BLaER1 (cell line): ENCODE results near the gene SETD2.
A peak's percentile ranks its signal among the peaks of the same experiment; 100 is the strongest.

Source experiments
- H3K27ac ChIP-seq: shearing (Covaris generic); formaldehyde crosslinking; 2 replicates; pipeline ENCODE4 v1.8.1; 2022
- H3K27me3 ChIP-seq: shearing (Covaris generic); formaldehyde crosslinking; 2 replicates; pipeline ENCODE4 v1.8.1; 2022
- H3K36me3 ChIP-seq: shearing (Covaris generic); formaldehyde crosslinking; 2 replicates; pipeline ENCODE4 v1.8.1; 2022
- H3K4me1 ChIP-seq: shearing (Covaris generic); formaldehyde crosslinking; 2 replicates; pipeline ENCODE4 v1.8.1; 2022
- H3K4me2 ChIP-seq: shearing (Covaris generic); formaldehyde crosslinking; 2 replicates; pipeline ENCODE4 v1.8.1; 2022
- H3K4me3 ChIP-seq: shearing (Covaris generic); formaldehyde crosslinking; 2 replicates; pipeline ENCODE4 v1.8.1; 2022
- H3K9ac ChIP-seq: shearing (Covaris generic); formaldehyde crosslinking; 2 replicates; pipeline ENCODE4 v1.8.1; 2022
- H3K9me3 ChIP-seq: shearing (Covaris generic); formaldehyde crosslinking; 2 replicates; pipeline ENCODE4 v1.8.1; 2022
- H4K20me1 ChIP-seq: shearing (Covaris generic); formaldehyde crosslinking; 2 replicates; pipeline ENCODE4 v1.8.1; 2022
- Cebpa-rat ChIP-seq: shearing (Covaris generic); IDR thresholded peaks from 2 replicates; pipeline ENCODE4 v1.8.1; 2022

The SETD2 gene

GRCh38 chr3:46995901-46996562, 167.9 kb downstream of the SETD2 start:
- Histone ChIP-seq H3K27me3 (no peaks in the 10 kb centered on the region), H3K36me3 (peaks cover 82% of the 10 kb centered on the region), H3K9ac (no peak overlapping the region)

DNA sequence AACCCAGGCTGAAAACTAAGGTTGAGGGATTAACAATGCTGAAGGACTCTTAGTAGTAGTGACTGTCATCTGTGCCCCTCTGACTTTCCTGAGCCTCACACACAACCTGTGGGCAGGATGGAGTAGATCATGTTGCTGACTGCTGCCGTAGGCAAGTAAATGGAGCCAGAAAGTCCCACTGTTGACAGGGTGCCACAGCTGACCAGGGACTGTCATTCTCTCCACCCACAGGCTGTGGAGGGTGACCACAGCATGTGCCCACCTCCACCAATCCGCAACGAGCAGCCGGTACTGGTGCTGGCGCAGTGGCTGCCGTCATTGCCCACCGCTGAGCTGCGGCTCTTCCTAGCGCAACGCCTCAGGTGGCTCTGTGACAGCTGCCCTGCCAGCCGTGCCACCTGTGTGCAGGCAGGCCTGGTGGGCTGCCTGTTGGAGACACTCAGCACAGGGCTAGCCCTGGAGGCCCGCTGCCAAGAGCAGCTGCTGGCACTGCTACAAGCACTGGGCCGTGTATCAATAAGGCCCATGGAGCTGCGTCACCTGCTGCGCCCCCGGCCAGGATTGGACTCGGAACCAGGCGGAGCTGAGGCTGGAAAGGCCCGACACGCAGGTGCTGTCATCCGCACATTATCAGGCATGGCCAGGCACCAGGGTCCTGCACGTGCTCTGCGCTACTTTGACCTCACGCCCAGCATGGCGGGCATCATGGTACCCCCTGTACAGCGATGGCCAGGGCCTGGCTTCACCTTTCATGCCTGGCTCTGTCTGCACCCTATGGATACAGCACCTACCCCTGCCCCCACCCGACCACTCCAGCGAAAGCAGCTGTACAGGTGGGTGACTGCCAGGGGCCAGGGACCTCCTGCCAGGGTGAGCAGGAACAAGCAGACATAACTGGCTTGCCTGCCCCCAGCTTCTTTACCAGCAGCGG, 168.8 kb downstream of the SETD2 start:
- Histone ChIP-seq H3K4me2 (no peak overlapping the region), H3K4me1 (peaks cover 62% of the 10 kb centered on the region), H3K27me3 (no peaks in the 10 kb centered on the region), H3K36me3 (peaks cover 82% of the 10 kb centered on the region), H3K9me3 (no peaks in the 10 kb centered on the region), H3K9ac (no peak overlapping the region), H3K4me3 (no peak overlapping the region), H3K27ac (0 out of 2 replicates have a peak overlapping the region, but pooled peaks have one; percentile 72), H4K20me1 (no peaks in the 10 kb centered on the region)
- TF ChIP-seq Cebpa-rat = no peak

More at GRCh38 chr3:46995901-46996562, 167.9 kb downstream of the SETD2 start:
- Histone ChIP-seq H3K27ac (peak overlapping the region; percentile 72), H3K4me2 (peak overlapping the region; percentile 75), H3K4me3 (no peak overlapping the region), H3K4me1 (peaks cover 62% of the 10 kb centered on the region), H4K20me1 (no peaks in the 10 kb centered on the region), H3K9me3 (no peaks in the 10 kb centered on the region)
- TF ChIP-seq Cebpa-rat = no peak

DNA sequence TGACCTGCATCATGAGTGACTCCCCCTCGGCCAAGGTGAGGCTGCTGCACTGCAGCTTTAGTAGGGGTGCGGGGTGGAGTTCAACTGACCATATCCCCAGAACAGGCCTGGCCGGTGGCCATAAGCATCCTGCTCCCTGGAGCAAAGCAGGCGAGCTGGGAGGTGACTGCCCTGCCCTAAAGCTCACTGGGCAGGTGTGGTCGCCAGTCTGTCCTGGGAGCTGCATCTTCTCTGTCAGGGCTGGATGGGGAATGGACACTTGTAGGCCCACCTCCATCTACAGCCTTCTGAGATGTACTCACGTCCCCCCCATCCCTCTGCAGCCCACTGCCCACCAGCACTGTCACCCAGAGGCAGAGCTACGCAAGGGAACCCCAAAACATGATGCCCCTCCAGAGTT, 169.9 kb downstream of the SETD2 start:
- Histone ChIP-seq H3K9ac (no peak overlapping the region), H3K27ac (no peak overlapping the region), H3K4me2 (no peak overlapping the region), H3K27me3 (no peaks in the 10 kb centered on the region), H3K36me3 (peaks cover 81% of the 10 kb centered on the region), H4K20me1 (no peaks in the 10 kb centered on the region), H3K9me3 (no peaks in the 10 kb centered on the region), H3K4me1 (peaks cover 71% of the 10 kb centered on the region), H3K4me3 (no peak overlapping the region)
- no peak for TF ChIP-seq Cebpa-rat

DNA sequence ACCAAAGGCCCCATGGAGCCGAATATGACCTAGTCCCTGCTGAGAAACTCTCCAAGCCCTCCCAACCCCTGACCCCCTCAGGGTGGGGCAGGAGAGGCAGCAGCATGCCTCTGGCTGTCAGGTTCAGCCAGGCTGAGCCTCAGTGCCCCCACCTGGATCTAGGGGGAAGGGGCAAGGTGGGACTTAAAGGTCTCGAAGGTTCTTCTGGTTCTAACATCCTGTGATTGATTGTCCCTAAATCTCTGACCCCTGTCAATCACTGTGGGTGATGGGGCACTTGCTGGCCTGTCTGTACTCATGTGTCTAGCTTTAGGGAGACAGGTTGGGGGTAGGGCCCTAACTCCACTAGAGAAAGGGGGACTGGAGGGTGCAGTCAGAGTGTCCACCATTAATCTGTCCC, 170.6 kb downstream of the SETD2 start:
- Histone ChIP-seq H3K9me3 (no peaks in the 10 kb centered on the region), H4K20me1 (no peaks in the 10 kb centered on the region), H3K36me3 (peaks cover 80% of the 10 kb centered on the region), H3K4me1 (peaks cover 71% of the 10 kb centered on the region), H3K27ac (peak overlapping the region; percentile 72; the same call in 1 of the 2 replicates), H3K9ac (no peak overlapping the region), H3K27me3 (no peaks in the 10 kb centered on the region), H3K4me2 (no peak overlapping the region), H3K4me3 (no peak overlapping the region)
- no peak for TF ChIP-seq Cebpa-rat

GRCh38 chr3:46992231-46992630, 171.7 kb downstream of the SETD2 start:
- peak overlapping the region; percentile 97 for H3K4me2 ChIP-seq
- H3K9me3 ChIP-seq = no peaks in the 10 kb centered on the region
- H3K4me3 ChIP-seq = no peak overlapping the region
- no peak for TF ChIP-seq Cebpa-rat
- H4K20me1 ChIP-seq = no peaks in the 10 kb centered on the region
- peak overlapping the region; percentile 72 for H3K27ac ChIP-seq
- peaks cover 71% of the 10 kb centered on the region for H3K4me1 ChIP-seq
- no peaks in the 10 kb centered on the region for H3K27me3 ChIP-seq
- H3K36me3 ChIP-seq = peaks cover 78% of the 10 kb centered on the region
- peak overlapping the region; percentile 57; the same call in 1 of the 2 replicates for H3K9ac ChIP-seq

GRCh38 chr3:46991406-46992165, 172.3 kb downstream of the SETD2 start:
- Histone ChIP-seq H3K4me1 (peaks cover 71% of the 10 kb centered on the region), H3K36me3 (peaks cover 78% of the 10 kb centered on the region)

GRCh38 chr3:46990573-46991374, 173.1 kb downstream of the SETD2 start:
- Histone ChIP-seq H3K4me2 (peak overlapping the region; percentile 97), H3K36me3 (peaks cover 70% of the 10 kb centered on the region), H3K9ac (peak overlapping the region; percentile 66), H3K27me3 (no peaks in the 10 kb centered on the region), H3K9me3 (no peaks in the 10 kb centered on the region), H3K4me1 (peaks cover 72% of the 10 kb centered on the region), H3K27ac (peak overlapping the region; percentile 72), H3K4me3 (no peak overlapping the region), H4K20me1 (no peaks in the 10 kb centered on the region)
- no peak for TF ChIP-seq Cebpa-rat

More at GRCh38 chr3:46991406-46992165, 172.3 kb downstream of the SETD2 start:
- Histone ChIP-seq H4K20me1 (no peaks in the 10 kb centered on the region), H3K4me3 (no peak overlapping the region), H3K27ac (peak overlapping the region; percentile 72), H3K4me2 (peak overlapping the region; percentile 97), H3K9ac (peak overlapping the region; percentile 57; the same call in 1 of the 2 replicates), H3K27me3 (no peaks in the 10 kb centered on the region), H3K9me3 (no peaks in the 10 kb centered on the region)
- no peak for TF ChIP-seq Cebpa-rat

DNA sequence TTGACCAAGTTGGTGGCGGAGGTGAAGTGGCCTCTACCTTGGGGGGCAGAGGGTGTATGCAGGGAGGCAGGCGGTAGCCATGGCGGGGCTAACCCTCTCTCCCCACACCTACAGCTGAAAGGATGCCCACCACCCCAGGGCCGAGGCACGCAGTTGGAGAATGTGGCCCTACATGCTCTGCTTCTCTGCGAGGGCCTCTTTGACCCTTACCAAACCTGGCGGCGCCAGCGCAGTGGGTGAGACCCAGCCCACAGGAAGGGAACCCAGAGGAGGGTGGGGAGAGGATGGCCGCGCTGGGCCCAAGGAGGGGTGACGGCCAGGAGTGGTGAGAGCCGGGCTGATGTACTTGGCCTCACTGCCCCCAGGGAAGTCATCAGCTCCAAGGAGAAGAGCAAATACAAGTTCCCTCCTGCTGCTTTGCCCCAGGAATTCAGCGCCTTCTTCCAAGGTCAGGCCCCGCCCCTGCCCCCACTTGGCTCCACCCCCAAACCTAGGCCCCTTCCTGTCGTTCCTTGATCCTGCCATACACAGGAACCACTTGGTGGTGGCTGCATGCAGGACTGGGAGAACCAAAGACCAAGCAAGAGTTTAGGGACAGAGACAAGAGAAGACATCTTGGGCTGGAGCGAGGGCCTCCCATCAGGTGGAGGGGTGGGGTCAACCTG, 174.6 kb downstream of the SETD2 start:
- peak overlapping the region; percentile 91 for H3K27ac ChIP-seq
- H3K4me3 ChIP-seq = no peak overlapping the region
- peaks cover 65% of the 10 kb centered on the region for H3K36me3 ChIP-seq
- H3K4me2 ChIP-seq = peak overlapping the region; percentile 97
- peak overlapping the region; percentile 3; the same call in 1 of the 2 replicates for H3K9ac ChIP-seq
- H4K20me1 ChIP-seq = no peaks in the 10 kb centered on the region
- no peak for TF ChIP-seq Cebpa-rat
- H3K27me3 ChIP-seq = no peaks in the 10 kb centered on the region
- H3K4me1 ChIP-seq = peaks cover 86% of the 10 kb centered on the region
- H3K9me3 ChIP-seq = no peaks in the 10 kb centered on the region
